MM.1S (cell line): ENCODE data around the gene MX1.

ENCODE experiments used
- EZH2 ChIP-seq: fragments of 300-600 bp; sonication (generic); optimal IDR thresholded peaks from 2 replicates; pipeline ENCODE3; 2017; ENCODE audit warnings: low read depth, mild to moderate bottlenecking, antibody characterized with exemption, low read length, mixed read lengths
- EZH2phosphoT487 ChIP-seq: fragments of 300-600 bp; sonication (generic); IDR thresholded peaks from 2 replicates; pipeline ENCODE4 v1.6.1; 2018; ENCODE audit warnings: antibody characterized with exemption, low read length
- TF ChIP-seq, protein P1 (sequence below): fragments of 300-600 bp; sonication (generic); IDR thresholded peaks from 2 replicates; pipeline ENCODE4 v1.5.1; 2016; ENCODE audit warnings: antibody characterized with exemption, low read length, mixed read lengths

DNA sequence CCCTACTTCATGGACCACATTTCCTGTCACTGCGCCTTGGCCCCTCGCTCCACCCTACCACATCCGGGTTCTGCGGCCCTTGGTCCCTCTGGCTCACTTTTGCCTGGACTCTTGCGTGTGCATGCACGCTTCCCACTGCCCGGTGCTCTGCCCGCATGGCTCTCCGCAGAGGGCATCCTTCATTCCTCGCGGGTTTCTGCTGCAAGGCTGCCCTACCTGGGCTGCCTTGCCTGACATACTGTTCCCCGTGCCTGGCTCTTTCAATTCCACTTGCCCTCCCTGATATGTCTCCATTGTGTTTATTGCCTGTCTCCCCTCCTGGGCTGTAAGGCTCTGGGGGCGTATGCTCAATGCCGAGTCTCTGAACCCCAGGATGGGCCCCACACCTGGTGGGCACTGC, 37.8 kb upstream of the MX1 start:
- TF ChIP-seq, protein P1, sequence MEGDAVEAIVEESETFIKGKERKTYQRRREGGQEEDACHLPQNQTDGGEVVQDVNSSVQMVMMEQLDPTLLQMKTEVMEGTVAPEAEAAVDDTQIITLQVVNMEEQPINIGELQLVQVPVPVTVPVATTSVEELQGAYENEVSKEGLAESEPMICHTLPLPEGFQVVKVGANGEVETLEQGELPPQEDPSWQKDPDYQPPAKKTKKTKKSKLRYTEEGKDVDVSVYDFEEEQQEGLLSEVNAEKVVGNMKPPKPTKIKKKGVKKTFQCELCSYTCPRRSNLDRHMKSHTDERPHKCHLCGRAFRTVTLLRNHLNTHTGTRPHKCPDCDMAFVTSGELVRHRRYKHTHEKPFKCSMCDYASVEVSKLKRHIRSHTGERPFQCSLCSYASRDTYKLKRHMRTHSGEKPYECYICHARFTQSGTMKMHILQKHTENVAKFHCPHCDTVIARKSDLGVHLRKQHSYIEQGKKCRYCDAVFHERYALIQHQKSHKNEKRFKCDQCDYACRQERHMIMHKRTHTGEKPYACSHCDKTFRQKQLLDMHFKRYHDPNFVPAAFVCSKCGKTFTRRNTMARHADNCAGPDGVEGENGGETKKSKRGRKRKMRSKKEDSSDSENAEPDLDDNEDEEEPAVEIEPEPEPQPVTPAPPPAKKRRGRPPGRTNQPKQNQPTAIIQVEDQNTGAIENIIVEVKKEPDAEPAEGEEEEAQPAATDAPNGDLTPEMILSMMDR: no peak
- no peak for TF ChIP-seq EZH2phosphoT487
- TF ChIP-seq EZH2: no peak
